NCI-H460 (cell line): ENCODE measurements around the gene RANGAP1. TPM values are rescaled to one million over a fixed set of nuclear protein-coding genes. Genes with fewer than 3 reads are reported as not detected.
A peak's percentile ranks its signal among the peaks of the same experiment; 100 is the strongest.

Source experiments
- DNase-seq: peaks from one replicate; pipeline ENCODE4 v3.0.0-alpha.2; 2016; ENCODE audit warnings: low read depth; ENCODE audit errors: extremely low read depth
- small RNA-seq, 2 experiments: library from RNA; depleted of rRNA; stranded (forward); fragments of <200 nt; gene quantifications; one replicate each; pipeline ENCODE3, GENCODE V24; 2014
- total RNA-seq: library from RNA; depleted of rRNA; stranded (reverse); fragments of >200 nt; shearing (Covaris generic); gene quantifications from 2 replicates; pipeline ENCODE4 v1.2.3, GENCODE V29; 2014; rRNA removed

RANGAP1 gene
- total RNA-seq, 1 experiment from 2014 or later = 44.2 TPM

GRCh38 chr22:41204992-41205900 is 80.7 kb downstream of the RANGAP1 start, which contains the start of gene L3MBTL2:
Gene L3MBTL2 (plus strand): TSS chr22:41205312. CDS start chr22:41205363, 51 bp downstream.
- peak; percentile 93 for DNase-seq

GRCh38 chr22:41204066-41204465 is 81.9 kb downstream of the RANGAP1 start:
- no peak for DNase-seq

GRCh38 chr22:41203118-41203517 is 82.9 kb downstream of the RANGAP1 start:
- DNase-seq = no peak

- no peak for DNase-seq
Observed at GRCh38 chr22:41201141-41201540, 84.8 kb downstream of the RANGAP1 start.

GRCh38 chr22:41198027-41198580 is 87.9 kb downstream of the RANGAP1 start:
- DNase-seq = no peak

- peak; percentile 47 for DNase-seq
Observed at GRCh38 chr22:41197038-41197972, 88.7 kb downstream of the RANGAP1 start.

Small RNA genes lying within 50 kb of the gene (small RNA-seq; reads per million reads assigned to genes)
- gene MIR6889 = 0 reads per million in 2 experiments

Other genes with a start within 250 kb of the RANGAP1 start
- gene EP300, start 193.6 kb downstream of the RANGAP1 start, total RNA-seq = 22.3 TPM in 2 replicates
- 16.4 and 16.9 TPM in 2 replicates for gene L3MBTL2, start 80.9 kb downstream of the RANGAP1 start, total RNA-seq
- 0.09 and 0.15 TPM in 2 replicates for gene CHADL, start 45.3 kb downstream of the RANGAP1 start, total RNA-seq
- gene ZC3H7B, start 15.3 kb upstream of the RANGAP1 start, total RNA-seq = 23.5 and 23.7 TPM in 2 replicates
- 1.1 and 1.6 TPM in 2 replicates for gene TEF, start 95.8 kb upstream of the RANGAP1 start, total RNA-seq
- gene TOB2, start 160.6 kb upstream of the RANGAP1 start, total RNA-seq = 16.1 and 18.2 TPM in 2 replicates
- gene PHF5A, start 182.5 kb upstream of the RANGAP1 start, total RNA-seq = 66.8 and 69.2 TPM in 2 replicates
- gene ACO2, start 182.9 kb upstream of the RANGAP1 start, total RNA-seq = 66.1 and 72.0 TPM in 2 replicates